Glomerular visceral epithelial cell (primary cell): ENCODE data around the gene PDE5A.
"Not testable (repeated sequence)": the region's sequence is repeated elsewhere in the genome, so short reads cannot be mapped to it uniquely, and the experiment has no call there.

Experiments
- DNase-seq: peaks from one replicate; pipeline ENCODE4 v3.0.0-alpha.2; 2016; ENCODE audit errors: extremely low spot score

PDE5A gene

GRCh38 chr4:119628281-119629141 lies at the start of gene PDE5A:
Gene PDE5A (minus strand): TSS chr4:119628804. CDS start chr4:119628671, 133 bp downstream.
- peak; percentile 88 for DNase-seq

GRCh38 chr4:119676101-119676500 lies 47.5 kb upstream of the PDE5A start:
- no peak for DNase-seq

GRCh38 chr4:119675391-119675790 lies 46.8 kb upstream of the PDE5A start:
- DNase-seq: no peak

GRCh38 chr4:119672938-119673337 lies 44.3 kb upstream of the PDE5A start:
- DNase-seq: no peak

- DNase-seq: no peak
Observed at GRCh38 chr4:119672086-119672485, 43.5 kb upstream of the PDE5A start.

- DNase-seq: no peak
Observed at GRCh38 chr4:119671205-119671604, 42.6 kb upstream of the PDE5A start.

- DNase-seq: no peak
Observed at GRCh38 chr4:119667802-119668201, 39.2 kb upstream of the PDE5A start.

GRCh38 chr4:119666653-119667091 lies 38.1 kb upstream of the PDE5A start:
- DNase-seq: no peak

GRCh38 chr4:119665752-119666151 lies 37.1 kb upstream of the PDE5A start:
- no peak for DNase-seq

- DNase-seq: no peak
Observed at GRCh38 chr4:119664168-119664907, 35.7 kb upstream of the PDE5A start.

GRCh38 chr4:119663160-119663788 lies 34.7 kb upstream of the PDE5A start:
- DNase-seq: no peak

- DNase-seq: not testable (repeated sequence)
Observed at GRCh38 chr4:119662612-119663011, 34.0 kb upstream of the PDE5A start.

GRCh38 chr4:119661231-119661630 lies 32.6 kb upstream of the PDE5A start:
- DNase-seq: no peak

- no peak for DNase-seq
Observed at GRCh38 chr4:119659576-119659975, 31.0 kb upstream of the PDE5A start.

GRCh38 chr4:119657111-119657611 lies 28.6 kb upstream of the PDE5A start:
- DNase-seq: no peak

- DNase-seq: no peak
Observed at GRCh38 chr4:119656342-119656741, 27.7 kb upstream of the PDE5A start.

GRCh38 chr4:119655111-119655837 lies 26.7 kb upstream of the PDE5A start:
- no peak for DNase-seq

GRCh38 chr4:119653990-119654389 lies 25.4 kb upstream of the PDE5A start:
- DNase-seq: no peak

GRCh38 chr4:119652998-119653397 lies 24.4 kb upstream of the PDE5A start:
- no peak for DNase-seq

GRCh38 chr4:119648398-119648797 lies 19.8 kb upstream of the PDE5A start:
- DNase-seq: no peak

GRCh38 chr4:119647558-119647957 lies 19.0 kb upstream of the PDE5A start:
- DNase-seq: no peak
